HepG2 (cell line): ENCODE data around the gene TDRD10. TPM values are rescaled to one million over a fixed set of nuclear protein-coding genes. Genes with fewer than 3 reads are reported as not detected.

ENCODE experiments used
- FOXK1 ChIP-seq: sonication (generic); formaldehyde crosslinking; IDR thresholded peaks from 2 replicates; pipeline ENCODE4 v1.4.0; 2020; ENCODE audit warnings: low read depth, missing genetic modification reagents, borderline replicate concordance
- JDP2 ChIP-seq: sonication (generic); formaldehyde crosslinking; IDR thresholded peaks from 2 replicates; pipeline ENCODE4 v1.8.1; 2022; ENCODE audit warnings: missing genetic modification reagents, borderline replicate concordance
- MBNL3 ChIP-seq: fragments of 250-450 bp; sonication (Bioruptor Pico); conservative IDR thresholded peaks from 2 replicates; pipeline ENCODE4 v1.8.0; 2022; ENCODE audit warnings: mild to moderate bottlenecking, inconsistent platforms
- MED13 ChIP-seq: sonication (generic); formaldehyde crosslinking; IDR thresholded peaks from 2 replicates; pipeline ENCODE4 v1.5.0; 2020; ENCODE audit warnings: missing genetic modification reagents
- MIER2 ChIP-seq: IDR thresholded peaks from 2 replicates; pipeline ENCODE4 v1.6.1; 2016; ENCODE audit warnings: missing biosample characterization, missing genetic modification reagents
- MIXL1 ChIP-seq: IDR thresholded peaks from 2 replicates; pipeline ENCODE4 v1.6.1; 2016
- MZF1 ChIP-seq: sonication (generic); formaldehyde crosslinking; IDR thresholded peaks from 2 replicates; pipeline ENCODE4 v1.8.1; 2023; ENCODE audit warnings: mild to moderate bottlenecking, missing genetic modification reagents, borderline replicate concordance
- NFKBIZ ChIP-seq: IDR thresholded peaks from 2 replicates; pipeline ENCODE4 v1.6.1; 2018; ENCODE audit warnings: missing genetic modification reagents, missing compliant biosample characterization
- PPARG ChIP-seq: conservative IDR thresholded peaks from 2 replicates; pipeline ENCODE4 v1.6.1; 2016; ENCODE audit warnings: missing biosample characterization, missing genetic modification reagents
- SAFB2 ChIP-seq: sonication (generic); formaldehyde crosslinking; IDR thresholded peaks from 2 replicates; pipeline ENCODE4 v1.5.1; 2020; ENCODE audit warnings: missing genetic modification reagents, low read depth, mild to moderate bottlenecking, borderline replicate concordance
- SRSF1 ChIP-seq: fragments of 200-400 bp; formaldehyde crosslinking; optimal IDR thresholded peaks from 2 replicates; pipeline ENCODE3; 2017; ENCODE audit warnings: mild to moderate bottlenecking, low read depth, low read length, moderate library complexity
- TAF1 ChIP-seq: sonication (generic); formaldehyde crosslinking; IDR thresholded peaks from 2 replicates; pipeline ENCODE4 v1.4.0; 2020; ENCODE audit warnings: missing genetic modification reagents
- ZNF235 ChIP-seq: sonication (generic); formaldehyde crosslinking; IDR thresholded peaks from 2 replicates; pipeline ENCODE4 v1.8.1; 2023; ENCODE audit warnings: mild to moderate bottlenecking, missing genetic modification reagents, borderline replicate concordance
- ZNF331 ChIP-seq: sonication (generic); formaldehyde crosslinking; IDR thresholded peaks from 2 replicates; pipeline ENCODE4 v1.4.0; 2020; ENCODE audit warnings: missing genetic modification reagents
- ZNF446 ChIP-seq: sonication (generic); formaldehyde crosslinking; IDR thresholded peaks from 2 replicates; pipeline ENCODE4 v1.5.0; 2020; ENCODE audit warnings: mild to moderate bottlenecking, missing genetic modification reagents
- ZNF567 ChIP-seq: sonication (generic); formaldehyde crosslinking; IDR thresholded peaks from 2 replicates; pipeline ENCODE4 v1.8.1; 2023; ENCODE audit warnings: mild to moderate bottlenecking, missing genetic modification reagents, borderline replicate concordance
- ZNF577 ChIP-seq: sonication (generic); formaldehyde crosslinking; IDR thresholded peaks from 2 replicates; pipeline ENCODE4 v1.4.0; 2020; ENCODE audit warnings: mild to moderate bottlenecking, low read depth, missing genetic modification reagents, borderline replicate concordance
- ZNF839 ChIP-seq: sonication (generic); formaldehyde crosslinking; IDR thresholded peaks from 2 replicates; pipeline ENCODE4 v1.4.0; 2020; ENCODE audit warnings: missing genetic modification reagents, mild to moderate bottlenecking, borderline replicate concordance
- ZNF883 ChIP-seq: sonication (generic); formaldehyde crosslinking; IDR thresholded peaks from 2 replicates; pipeline ENCODE4 v1.5.1; 2020; ENCODE audit warnings: mild to moderate bottlenecking, missing genetic modification reagents; ENCODE audit errors: not compliant biosample characterization
- ZZZ3 ChIP-seq: sonication (generic); formaldehyde crosslinking; IDR thresholded peaks from 2 replicates; pipeline ENCODE4 v1.4.0; 2020; ENCODE audit warnings: missing genetic modification reagents, mild to moderate bottlenecking, borderline replicate concordance
- polyA plus RNA-seq, 8 experiments: library from polyadenylated mRNA; depleted of rRNA in 3 of 8; stranded (reverse) in 7 of 8; unstranded in 1 of 8; fragments of >200 nt; fragmentation: Illumina TruSeq in 4 of 8; extraction: Trizol in 4 of 8; gene quantifications; 2 replicates each; pipeline versions ENCODE4 v1.2.1 to v1.2.3, GENCODE V29; 2011 to 2016; ENCODE audit warnings: low read depth in 4 of 8, missing spikeins in 1 of 8, mixed read lengths in 1 of 8; ENCODE audit not compliant: insufficient read depth in 1 of 8
- total RNA-seq, 5 experiments: library from RNA; depleted of rRNA; stranded (reverse); fragments of >200 nt; fragmentation: Illumina TruSeq; extraction: Trizol; gene quantifications; 2 replicates each; pipeline ENCODE4 v1.2.3, GENCODE V29; 2016; ENCODE audit warnings: low read depth in 1 of 5
- TF ChIP-seq, protein P1 (sequence below): sonication (generic); formaldehyde crosslinking; IDR thresholded peaks from 2 replicates; pipeline ENCODE4 v1.5.0; 2020; ENCODE audit warnings: missing genetic modification reagents
- TF ChIP-seq, protein P2 (sequence below): fragments of 450-650 bp; IDR thresholded peaks from 2 replicates; pipeline ENCODE4 v1.6.1; 2017; ENCODE audit warnings: mild to moderate bottlenecking
- TF ChIP-seq, protein P3 (sequence below): sonication (generic); formaldehyde crosslinking; IDR thresholded peaks from 2 replicates; pipeline ENCODE4 v1.5.0; 2020; ENCODE audit warnings: missing genetic modification reagents, mild to moderate bottlenecking, borderline replicate concordance
- TF ChIP-seq, protein P4 (sequence below): sonication (generic); formaldehyde crosslinking; IDR thresholded peaks from 2 replicates; pipeline ENCODE4 v1.8.0; 2022; ENCODE audit warnings: mild to moderate bottlenecking, missing genetic modification reagents, moderate library complexity

TDRD10 gene
- total and polyA plus RNA-seq, 2 of the 13 experiments (the other 11 are each of a cell fraction or from before 2014, with no cell fraction given) = not detected

DNA sequence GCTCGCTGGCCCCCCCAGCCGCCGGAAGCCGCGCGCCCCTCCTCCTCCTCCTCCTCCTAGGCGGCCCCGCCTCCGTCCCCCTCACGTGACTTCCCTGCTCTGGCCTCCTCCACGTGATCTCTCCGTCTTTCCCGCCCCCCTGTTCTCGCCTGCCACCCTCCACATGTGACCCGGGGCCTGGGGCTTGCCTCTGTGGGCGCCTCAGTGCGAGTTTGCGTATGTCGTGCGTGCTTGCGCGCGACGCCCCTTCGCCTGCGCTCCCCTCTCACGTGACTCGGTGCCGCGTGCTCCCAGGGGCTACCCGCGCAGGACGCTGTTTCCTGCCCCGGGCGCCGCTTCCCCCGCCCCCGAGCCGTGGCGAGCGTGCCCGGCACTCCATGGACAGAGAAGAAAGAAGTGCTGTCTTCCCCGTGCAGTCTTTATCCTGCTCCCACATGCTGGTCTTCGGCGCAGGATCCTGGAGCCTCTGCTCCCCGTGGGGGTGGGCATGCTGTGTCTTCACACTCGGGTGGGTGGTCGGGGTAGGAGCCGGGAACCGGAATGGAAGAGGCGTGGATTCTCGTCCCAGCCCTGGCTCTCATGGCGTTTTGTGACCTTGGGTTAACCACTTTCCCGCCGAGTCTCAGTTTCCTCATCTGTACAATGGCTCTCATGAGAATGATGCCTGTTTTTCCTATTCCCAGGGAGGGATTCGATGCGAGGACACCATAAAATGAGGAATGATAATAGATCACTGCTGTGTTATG is 56.9 kb downstream of the TDRD10 start (continued):
- TF ChIP-seq TAF1 (CRISPR knock-in tag) (peak; percentile 72; the same call in 1 of the 2 replicates), FOXK1 (peak; percentile 58; the same call in 1 of the 2 replicates), ZNF235 (CRISPR knock-in tag) (peak; percentile 90; the same call in 1 of the 2 replicates), ZNF883 (CRISPR knock-in tag) (peak; percentile 100), MZF1 (CRISPR knock-in tag) (no peak), ZNF839 (CRISPR knock-in tag) (peak; percentile 90), ZZZ3 (peak; percentile 95), SRSF1 (no peak), MIER2 (CRISPR knock-in tag) (peak; percentile 87), MBNL3 (CRISPR knock-in tag) (no peak), ZNF577 (CRISPR knock-in tag) (0 out of 2 replicates have a peak, but pooled peaks have one; percentile 79), ZNF567 (CRISPR knock-in tag) (peak; percentile 99), MED13 (CRISPR knock-in tag) (no peak), SAFB2 (CRISPR knock-in tag) (peak; percentile 70; the same call in 1 of the 2 replicates), PPARG (peak; percentile 51; the same call in 1 of the 2 replicates), ZNF446 (CRISPR knock-in tag) (peak; percentile 98), JDP2 (peak; percentile 92), NFKBIZ (CRISPR knock-in tag) (peak; percentile 87; the same call in 1 of the 2 replicates), ZNF331 (peak; percentile 93), MIXL1 (CRISPR knock-in tag) (peak; percentile 80)
- TF ChIP-seq, protein P1, sequence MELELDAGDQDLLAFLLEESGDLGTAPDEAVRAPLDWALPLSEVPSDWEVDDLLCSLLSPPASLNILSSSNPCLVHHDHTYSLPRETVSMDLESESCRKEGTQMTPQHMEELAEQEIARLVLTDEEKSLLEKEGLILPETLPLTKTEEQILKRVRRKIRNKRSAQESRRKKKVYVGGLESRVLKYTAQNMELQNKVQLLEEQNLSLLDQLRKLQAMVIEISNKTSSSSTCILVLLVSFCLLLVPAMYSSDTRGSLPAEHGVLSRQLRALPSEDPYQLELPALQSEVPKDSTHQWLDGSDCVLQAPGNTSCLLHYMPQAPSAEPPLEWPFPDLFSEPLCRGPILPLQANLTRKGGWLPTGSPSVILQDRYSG (CRISPR knock-in tag) = peak; percentile 88; the same call in 1 of the 2 replicates
- TF ChIP-seq, protein P2, sequence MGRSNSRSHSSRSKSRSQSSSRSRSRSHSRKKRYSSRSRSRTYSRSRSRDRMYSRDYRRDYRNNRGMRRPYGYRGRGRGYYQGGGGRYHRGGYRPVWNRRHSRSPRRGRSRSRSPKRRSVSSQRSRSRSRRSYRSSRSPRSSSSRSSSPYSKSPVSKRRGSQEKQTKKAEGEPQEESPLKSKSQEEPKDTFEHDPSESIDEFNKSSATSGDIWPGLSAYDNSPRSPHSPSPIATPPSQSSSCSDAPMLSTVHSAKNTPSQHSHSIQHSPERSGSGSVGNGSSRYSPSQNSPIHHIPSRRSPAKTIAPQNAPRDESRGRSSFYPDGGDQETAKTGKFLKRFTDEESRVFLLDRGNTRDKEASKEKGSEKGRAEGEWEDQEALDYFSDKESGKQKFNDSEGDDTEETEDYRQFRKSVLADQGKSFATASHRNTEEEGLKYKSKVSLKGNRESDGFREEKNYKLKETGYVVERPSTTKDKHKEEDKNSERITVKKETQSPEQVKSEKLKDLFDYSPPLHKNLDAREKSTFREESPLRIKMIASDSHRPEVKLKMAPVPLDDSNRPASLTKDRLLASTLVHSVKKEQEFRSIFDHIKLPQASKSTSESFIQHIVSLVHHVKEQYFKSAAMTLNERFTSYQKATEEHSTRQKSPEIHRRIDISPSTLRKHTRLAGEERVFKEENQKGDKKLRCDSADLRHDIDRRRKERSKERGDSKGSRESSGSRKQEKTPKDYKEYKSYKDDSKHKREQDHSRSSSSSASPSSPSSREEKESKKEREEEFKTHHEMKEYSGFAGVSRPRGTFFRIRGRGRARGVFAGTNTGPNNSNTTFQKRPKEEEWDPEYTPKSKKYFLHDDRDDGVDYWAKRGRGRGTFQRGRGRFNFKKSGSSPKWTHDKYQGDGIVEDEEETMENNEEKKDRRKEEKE = no peak
- TF ChIP-seq, protein P3, sequence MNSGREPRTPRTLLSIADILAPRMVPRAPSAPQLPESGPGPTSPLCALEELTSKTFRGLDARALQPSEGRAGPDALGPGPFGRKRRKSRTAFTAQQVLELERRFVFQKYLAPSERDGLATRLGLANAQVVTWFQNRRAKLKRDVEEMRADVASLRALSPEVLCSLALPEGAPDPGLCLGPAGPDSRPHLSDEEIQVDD = peak; percentile 98
- TF ChIP-seq, protein P4, sequence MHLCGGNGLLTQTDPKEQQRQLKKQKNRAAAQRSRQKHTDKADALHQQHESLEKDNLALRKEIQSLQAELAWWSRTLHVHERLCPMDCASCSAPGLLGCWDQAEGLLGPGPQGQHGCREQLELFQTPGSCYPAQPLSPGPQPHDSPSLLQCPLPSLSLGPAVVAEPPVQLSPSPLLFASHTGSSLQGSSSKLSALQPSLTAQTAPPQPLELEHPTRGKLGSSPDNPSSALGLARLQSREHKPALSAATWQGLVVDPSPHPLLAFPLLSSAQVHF (CRISPR knock-in tag) = peak; percentile 99
